Measurements from ENCODE around the gene CCSER2.

CCSER2 gene

DNA sequence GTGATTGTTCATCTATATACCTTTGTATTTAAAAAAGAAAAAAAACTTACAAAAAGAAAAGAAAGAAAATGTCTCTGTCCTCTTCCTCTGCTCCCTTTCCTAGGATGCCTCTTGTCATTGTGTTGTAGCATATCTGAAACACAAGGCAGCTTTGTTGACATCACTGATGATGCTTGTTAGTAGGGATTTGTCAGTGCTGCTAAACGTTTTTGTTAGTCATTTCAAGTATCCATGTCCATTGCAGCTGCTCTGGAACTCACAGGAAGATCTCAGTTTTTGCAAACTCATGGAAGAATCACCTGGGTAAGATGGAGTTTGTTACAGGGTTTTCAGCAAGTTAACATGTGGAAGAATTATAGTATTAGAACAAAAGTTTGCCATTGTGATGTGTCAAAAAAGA is 123.6 kb downstream of the CCSER2 start:
- no peak for DNase-seq (ENCODE audit: low read depth)
- no peak overlapping the region for H3K4me3 ChIP-seq (ENCODE audit: low read depth, low read length)
- TF ChIP-seq MYC (IDR thresholded peaks at IDR 0.05; ENCODE audit: low read depth, low read length), result no peak
- TF ChIP-seq, protein P1, sequence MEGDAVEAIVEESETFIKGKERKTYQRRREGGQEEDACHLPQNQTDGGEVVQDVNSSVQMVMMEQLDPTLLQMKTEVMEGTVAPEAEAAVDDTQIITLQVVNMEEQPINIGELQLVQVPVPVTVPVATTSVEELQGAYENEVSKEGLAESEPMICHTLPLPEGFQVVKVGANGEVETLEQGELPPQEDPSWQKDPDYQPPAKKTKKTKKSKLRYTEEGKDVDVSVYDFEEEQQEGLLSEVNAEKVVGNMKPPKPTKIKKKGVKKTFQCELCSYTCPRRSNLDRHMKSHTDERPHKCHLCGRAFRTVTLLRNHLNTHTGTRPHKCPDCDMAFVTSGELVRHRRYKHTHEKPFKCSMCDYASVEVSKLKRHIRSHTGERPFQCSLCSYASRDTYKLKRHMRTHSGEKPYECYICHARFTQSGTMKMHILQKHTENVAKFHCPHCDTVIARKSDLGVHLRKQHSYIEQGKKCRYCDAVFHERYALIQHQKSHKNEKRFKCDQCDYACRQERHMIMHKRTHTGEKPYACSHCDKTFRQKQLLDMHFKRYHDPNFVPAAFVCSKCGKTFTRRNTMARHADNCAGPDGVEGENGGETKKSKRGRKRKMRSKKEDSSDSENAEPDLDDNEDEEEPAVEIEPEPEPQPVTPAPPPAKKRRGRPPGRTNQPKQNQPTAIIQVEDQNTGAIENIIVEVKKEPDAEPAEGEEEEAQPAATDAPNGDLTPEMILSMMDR (IDR thresholded peaks at IDR 0.05; ENCODE audit: low read depth, low read length), result no peak
- TF ChIP-seq, protein P2, sequence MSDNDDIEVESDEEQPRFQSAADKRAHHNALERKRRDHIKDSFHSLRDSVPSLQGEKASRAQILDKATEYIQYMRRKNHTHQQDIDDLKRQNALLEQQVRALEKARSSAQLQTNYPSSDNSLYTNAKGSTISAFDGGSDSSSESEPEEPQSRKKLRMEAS (IDR thresholded peaks at IDR 0.05; ENCODE audit: low read depth, low read length), result no peak
- TF ChIP-seq POLR2A (IDR thresholded peaks at IDR 0.05; ENCODE audit: extremely low read depth, insufficient read length), result no peak

DNA sequence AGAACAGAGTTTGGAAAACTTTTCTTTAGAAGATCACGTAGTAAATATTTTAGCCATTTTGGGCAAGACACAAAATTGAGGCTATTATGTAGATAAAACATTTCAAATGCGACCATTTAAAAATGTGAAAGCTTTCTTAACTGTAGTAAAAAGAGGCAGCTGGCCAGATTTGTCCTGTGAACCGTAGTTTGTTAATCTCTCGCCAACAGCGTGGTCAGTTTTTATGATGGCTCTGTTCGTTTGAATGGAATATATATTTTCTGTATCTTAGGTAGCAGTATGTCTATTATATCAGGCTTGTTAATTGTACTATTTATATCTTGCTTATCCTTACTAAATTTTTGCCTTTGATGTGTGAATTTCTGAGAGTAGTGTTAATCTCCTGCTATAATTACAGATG is 124.9 kb downstream of the CCSER2 start:
- DNase-seq (ENCODE audit: low read depth), result no peak
- TF ChIP-seq POLR2A (IDR thresholded peaks at IDR 0.05; ENCODE audit: extremely low read depth, insufficient read length), result no peak
- no peak for TF ChIP-seq MYC (IDR thresholded peaks at IDR 0.05; ENCODE audit: low read depth, low read length)
- TF ChIP-seq, protein P1 (IDR thresholded peaks at IDR 0.05; ENCODE audit: low read depth, low read length), result no peak
- TF ChIP-seq, protein P2 (IDR thresholded peaks at IDR 0.05; ENCODE audit: low read depth, low read length), result no peak
- no peak overlapping the region for H3K4me3 ChIP-seq (ENCODE audit: low read depth, low read length)

DNA sequence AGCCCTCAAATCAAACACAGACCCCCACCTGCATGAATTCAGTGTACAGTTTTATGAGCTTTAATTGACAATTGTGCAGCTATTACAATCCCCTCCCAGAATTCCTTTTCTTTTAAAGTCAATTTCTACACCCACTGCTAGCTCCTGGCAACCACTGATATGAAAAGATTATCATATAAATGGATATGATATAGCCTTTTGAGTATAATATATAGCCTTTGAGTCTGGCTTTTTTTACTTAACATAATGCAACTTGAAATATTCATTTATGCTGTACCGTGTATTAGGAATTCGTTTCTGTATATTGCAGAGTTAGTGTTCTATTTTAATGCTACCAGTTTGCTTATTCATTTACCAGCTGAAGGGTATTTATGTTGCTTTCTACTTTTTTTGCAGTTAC is 127.7 kb downstream of the CCSER2 start:
- TF ChIP-seq, protein P1 (IDR thresholded peaks at IDR 0.05; ENCODE audit: low read depth, low read length), result no peak
- TF ChIP-seq POLR2A (IDR thresholded peaks at IDR 0.05; ENCODE audit: extremely low read depth, insufficient read length) (no peak), MYC (IDR thresholded peaks at IDR 0.05; ENCODE audit: low read depth, low read length) (no peak)
- TF ChIP-seq, protein P2 (IDR thresholded peaks at IDR 0.05; ENCODE audit: low read depth, low read length), result no peak
- DNase-seq (ENCODE audit: low read depth), result no peak
- no peak overlapping the region for H3K4me3 ChIP-seq (ENCODE audit: low read depth, low read length)

DNA sequence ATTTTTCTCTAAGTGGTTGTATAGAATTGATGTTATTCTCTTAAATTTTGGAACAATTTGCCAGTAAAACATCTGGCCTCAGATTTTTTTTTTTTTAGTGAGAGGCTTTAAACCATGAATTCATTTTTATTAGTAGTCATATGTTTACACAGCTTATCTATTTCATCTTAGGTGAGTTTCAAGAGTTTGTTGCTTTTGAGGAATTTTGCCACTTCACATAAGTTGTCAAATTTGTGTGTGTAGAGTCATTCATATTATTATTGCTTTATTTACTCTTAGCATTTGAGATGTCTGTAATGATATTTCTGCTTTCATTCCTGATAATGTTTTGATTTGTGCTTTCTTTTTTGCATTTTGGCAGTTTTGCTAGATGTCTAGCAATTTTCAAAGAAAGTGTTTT is 132.1 kb downstream of the CCSER2 start:
- H3K4me3 ChIP-seq (ENCODE audit: low read depth, low read length), result no peak overlapping the region
- TF ChIP-seq MYC (IDR thresholded peaks at IDR 0.05; ENCODE audit: low read depth, low read length) (no peak), POLR2A (IDR thresholded peaks at IDR 0.05; ENCODE audit: extremely low read depth, insufficient read length) (no peak)
- TF ChIP-seq, protein P1 (IDR thresholded peaks at IDR 0.05; ENCODE audit: low read depth, low read length), result no peak
- TF ChIP-seq, protein P2 (IDR thresholded peaks at IDR 0.05; ENCODE audit: low read depth, low read length), result no peak

DNA sequence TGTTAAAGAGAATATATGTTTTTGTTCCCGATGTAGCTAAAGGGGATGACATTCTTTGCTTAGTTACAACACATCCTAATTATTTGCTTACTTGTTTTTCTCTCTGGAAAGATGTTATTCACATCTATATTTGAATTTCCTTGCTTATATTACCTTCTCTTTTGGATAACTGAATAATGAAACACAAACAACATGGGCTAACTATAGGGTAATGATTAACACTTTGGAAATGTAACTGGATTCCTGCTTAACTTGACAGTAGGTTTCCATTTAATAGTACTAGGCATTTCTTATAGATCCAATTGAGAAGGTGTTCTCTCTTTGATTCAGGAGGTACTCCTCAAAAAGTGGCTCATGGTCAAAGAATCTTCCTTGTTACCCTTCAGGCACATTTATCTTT is 141.1 kb downstream of the CCSER2 start:
- DNase-seq (ENCODE audit: low read depth), result no peak
- no peak overlapping the region for H3K4me3 ChIP-seq (ENCODE audit: low read depth, low read length)
- TF ChIP-seq, protein P1 (IDR thresholded peaks at IDR 0.05; ENCODE audit: low read depth, low read length), result no peak
- TF ChIP-seq POLR2A (IDR thresholded peaks at IDR 0.05; ENCODE audit: extremely low read depth, insufficient read length) (no peak), MYC (IDR thresholded peaks at IDR 0.05; ENCODE audit: low read depth, low read length) (no peak)
- TF ChIP-seq, protein P2 (IDR thresholded peaks at IDR 0.05; ENCODE audit: low read depth, low read length), result no peak

More for the DNA sequence above, 132.1 kb downstream of the CCSER2 start:
- no peak for DNase-seq (ENCODE audit: low read depth)

Measured in NB4 (cell line).